Measurements from ENCODE around the gene CD247. TPM values are rescaled to one million over a fixed set of nuclear protein-coding genes. Genes with fewer than 3 reads are reported as not detected.

Gene CD247
- total and polyA plus RNA-seq, 2 of the 13 experiments (the other 11 are each of a cell fraction or from before 2014, with no cell fraction given), result 0.20 TPM; not detected in 1

DNA sequence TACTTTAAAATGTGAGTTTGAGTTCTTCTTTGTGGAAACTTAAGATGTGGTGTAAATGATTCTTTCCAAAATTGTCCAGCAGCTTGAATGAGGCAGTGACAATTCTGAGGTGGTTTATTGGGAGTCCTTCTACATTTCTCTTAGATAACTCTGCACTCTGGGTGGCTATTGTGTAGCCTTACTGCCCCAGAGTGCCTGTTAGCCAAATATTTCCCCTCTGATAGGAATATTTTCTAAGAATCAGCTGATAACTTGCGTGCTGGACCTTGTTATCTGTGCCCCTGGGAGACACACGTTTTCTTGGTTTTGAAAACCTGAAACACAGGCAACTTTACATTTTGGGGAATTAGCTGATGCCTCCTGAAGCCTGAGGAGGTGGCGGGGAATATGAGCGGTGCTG is 91.6 kb downstream of the CD247 start:
- WGBS (ENCODE audit: low lambda C conversion rate), result 90% methylated on average over 4 of the region's 4 CpGs
- ATAC-seq (no peak), FAIRE-seq (no peak), DNase-seq (ENCODE audit: low spot score) (no peak)
- H2AFZ ChIP-seq (ENCODE audit: low read length), result no peak overlapping the region
- H3K9ac ChIP-seq (ENCODE audit: insufficient read depth, low read depth, low read length), result no peak overlapping the region
- no TSS peak for BruUV-seq (replicated peaks)
- H3K4me1 ChIP-seq (ENCODE audit: insufficient read depth, low read length), result peaks cover 16% of the 10 kb centered on the region
- H3K4me3 ChIP-seq (replicated peaks in 1 of 3; ENCODE audit: insufficient read depth in 1 of 3, low read depth in 2 of 3, low read length in 3 of 3), result no peak overlapping the region
- TF ChIP-seq, protein P1, sequence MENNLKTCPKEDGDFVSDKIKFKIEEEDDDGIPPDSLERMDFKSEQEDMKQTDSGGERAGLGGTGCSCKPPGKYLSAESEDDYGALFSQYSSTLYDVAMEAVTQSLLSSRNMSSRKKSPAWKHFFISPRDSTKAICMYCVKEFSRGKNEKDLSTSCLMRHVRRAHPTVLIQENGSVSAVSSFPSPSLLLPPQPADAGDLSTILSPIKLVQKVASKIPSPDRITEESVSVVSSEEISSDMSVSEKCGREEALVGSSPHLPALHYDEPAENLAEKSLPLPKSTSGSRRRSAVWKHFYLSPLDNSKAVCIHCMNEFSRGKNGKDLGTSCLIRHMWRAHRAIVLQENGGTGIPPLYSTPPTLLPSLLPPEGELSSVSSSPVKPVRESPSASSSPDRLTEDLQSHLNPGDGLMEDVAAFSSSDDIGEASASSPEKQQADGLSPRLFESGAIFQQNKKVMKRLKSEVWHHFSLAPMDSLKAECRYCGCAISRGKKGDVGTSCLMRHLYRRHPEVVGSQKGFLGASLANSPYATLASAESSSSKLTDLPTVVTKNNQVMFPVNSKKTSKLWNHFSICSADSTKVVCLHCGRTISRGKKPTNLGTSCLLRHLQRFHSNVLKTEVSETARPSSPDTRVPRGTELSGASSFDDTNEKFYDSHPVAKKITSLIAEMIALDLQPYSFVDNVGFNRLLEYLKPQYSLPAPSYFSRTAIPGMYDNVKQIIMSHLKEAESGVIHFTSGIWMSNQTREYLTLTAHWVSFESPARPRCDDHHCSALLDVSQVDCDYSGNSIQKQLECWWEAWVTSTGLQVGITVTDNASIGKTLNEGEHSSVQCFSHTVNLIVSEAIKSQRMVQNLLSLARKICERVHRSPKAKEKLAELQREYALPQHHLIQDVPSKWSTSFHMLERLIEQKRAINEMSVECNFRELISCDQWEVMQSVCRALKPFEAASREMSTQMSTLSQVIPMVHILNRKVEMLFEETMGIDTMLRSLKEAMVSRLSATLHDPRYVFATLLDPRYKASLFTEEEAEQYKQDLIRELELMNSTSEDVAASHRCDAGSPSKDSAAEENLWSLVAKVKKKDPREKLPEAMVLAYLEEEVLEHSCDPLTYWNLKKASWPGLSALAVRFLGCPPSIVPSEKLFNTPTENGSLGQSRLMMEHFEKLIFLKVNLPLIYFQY (CRISPR knock-in tag; IDR thresholded peaks at IDR 0.05; ENCODE audit: borderline replicate concordance), result no peak
- TF ChIP-seq ZKSCAN8 (CRISPR knock-in tag; IDR thresholded peaks at IDR 0.05; ENCODE audit: borderline replicate concordance), result no peak
- TF ChIP-seq, protein P2, sequence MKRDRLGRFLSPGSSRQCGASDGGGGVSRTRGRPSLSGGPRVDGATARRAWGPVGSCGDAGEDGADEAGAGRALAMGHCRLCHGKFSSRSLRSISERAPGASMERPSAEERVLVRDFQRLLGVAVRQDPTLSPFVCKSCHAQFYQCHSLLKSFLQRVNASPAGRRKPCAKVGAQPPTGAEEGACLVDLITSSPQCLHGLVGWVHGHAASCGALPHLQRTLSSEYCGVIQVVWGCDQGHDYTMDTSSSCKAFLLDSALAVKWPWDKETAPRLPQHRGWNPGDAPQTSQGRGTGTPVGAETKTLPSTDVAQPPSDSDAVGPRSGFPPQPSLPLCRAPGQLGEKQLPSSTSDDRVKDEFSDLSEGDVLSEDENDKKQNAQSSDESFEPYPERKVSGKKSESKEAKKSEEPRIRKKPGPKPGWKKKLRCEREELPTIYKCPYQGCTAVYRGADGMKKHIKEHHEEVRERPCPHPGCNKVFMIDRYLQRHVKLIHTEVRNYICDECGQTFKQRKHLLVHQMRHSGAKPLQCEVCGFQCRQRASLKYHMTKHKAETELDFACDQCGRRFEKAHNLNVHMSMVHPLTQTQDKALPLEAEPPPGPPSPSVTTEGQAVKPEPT (CRISPR knock-in tag; IDR thresholded peaks at IDR 0.05; ENCODE audit: low read depth), result no peak
- TF ChIP-seq, protein P3, sequence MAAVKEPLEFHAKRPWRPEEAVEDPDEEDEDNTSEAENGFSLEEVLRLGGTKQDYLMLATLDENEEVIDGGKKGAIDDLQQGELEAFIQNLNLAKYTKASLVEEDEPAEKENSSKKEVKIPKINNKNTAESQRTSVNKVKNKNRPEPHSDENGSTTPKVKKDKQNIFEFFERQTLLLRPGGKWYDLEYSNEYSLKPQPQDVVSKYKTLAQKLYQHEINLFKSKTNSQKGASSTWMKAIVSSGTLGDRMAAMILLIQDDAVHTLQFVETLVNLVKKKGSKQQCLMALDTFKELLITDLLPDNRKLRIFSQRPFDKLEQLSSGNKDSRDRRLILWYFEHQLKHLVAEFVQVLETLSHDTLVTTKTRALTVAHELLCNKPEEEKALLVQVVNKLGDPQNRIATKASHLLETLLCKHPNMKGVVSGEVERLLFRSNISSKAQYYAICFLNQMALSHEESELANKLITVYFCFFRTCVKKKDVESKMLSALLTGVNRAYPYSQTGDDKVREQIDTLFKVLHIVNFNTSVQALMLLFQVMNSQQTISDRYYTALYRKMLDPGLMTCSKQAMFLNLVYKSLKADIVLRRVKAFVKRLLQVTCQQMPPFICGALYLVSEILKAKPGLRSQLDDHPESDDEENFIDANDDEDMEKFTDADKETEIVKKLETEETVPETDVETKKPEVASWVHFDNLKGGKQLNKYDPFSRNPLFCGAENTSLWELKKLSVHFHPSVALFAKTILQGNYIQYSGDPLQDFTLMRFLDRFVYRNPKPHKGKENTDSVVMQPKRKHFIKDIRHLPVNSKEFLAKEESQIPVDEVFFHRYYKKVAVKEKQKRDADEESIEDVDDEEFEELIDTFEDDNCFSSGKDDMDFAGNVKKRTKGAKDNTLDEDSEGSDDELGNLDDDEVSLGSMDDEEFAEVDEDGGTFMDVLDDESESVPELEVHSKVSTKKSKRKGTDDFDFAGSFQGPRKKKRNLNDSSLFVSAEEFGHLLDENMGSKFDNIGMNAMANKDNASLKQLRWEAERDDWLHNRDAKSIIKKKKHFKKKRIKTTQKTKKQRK (IDR thresholded peaks at IDR 0.05; ENCODE audit: low read length), result no peak
- TF ChIP-seq PLRG1 (conservative IDR thresholded peaks at IDR 0.05), result no peak
- in situ Hi-C loops (cut with HindIII; ENCODE audit: extremely low pct_ligation_motif_present, low pct_unique_long_range_greater_than_20kb) (no loop called here), intact Hi-C loops (cut with micrococcal nuclease; ENCODE audit: unreplicated experiment) (no loop called here)
- CTCF ChIA-PET (ENCODE audit: low intra/inter-chr PET ratio, low total read pairs), result no interaction called here
- H3K4me2 ChIP-seq (ENCODE audit: low read depth, low read length), result no peak overlapping the region
- POLR2A ChIA-PET, result no interaction called here
- H3K36me3 ChIP-seq (replicated peaks in 1 of 2; ENCODE audit: control insufficient read depth in 1 of 2, insufficient read depth in 2 of 2, low read length in 2 of 2), result peaks cover 0 to 3% of the 10 kb centered on the region in 2 experiments; a peak in 1 of 5 replicates
- no peak overlapping the region for H3K27ac ChIP-seq (ENCODE audit: extremely low read length, insufficient read depth, low read length)
- H3K9me3 ChIP-seq (ENCODE audit: low read length), result no peaks in the 10 kb centered on the region
- no peaks in the 10 kb centered on the region for H4K20me1 ChIP-seq (ENCODE audit: insufficient read depth, low read length)
- H3K79me2 ChIP-seq (ENCODE audit: insufficient read depth, low read length), result no peaks in the 10 kb centered on the region
- no peaks in the 10 kb centered on the region; a peak in 1 of 5 replicates for H3K27me3 ChIP-seq (ENCODE audit: control insufficient read depth in 1 of 2, insufficient read depth in 2 of 2, low read length in 2 of 2)
